ENCODE data around the gene PTPRE. TPM values are rescaled to one million over a fixed set of nuclear protein-coding genes. Genes with fewer than 3 reads are reported as not detected.
"Not testable (repeated sequence)": the region's sequence is repeated elsewhere in the genome, so short reads cannot be mapped to it uniquely, and the experiment has no call there.

Gene PTPRE
- total and polyA plus RNA-seq, 4 donors, result 30.9 to 46.9 (median 37.2) TPM

DNA sequence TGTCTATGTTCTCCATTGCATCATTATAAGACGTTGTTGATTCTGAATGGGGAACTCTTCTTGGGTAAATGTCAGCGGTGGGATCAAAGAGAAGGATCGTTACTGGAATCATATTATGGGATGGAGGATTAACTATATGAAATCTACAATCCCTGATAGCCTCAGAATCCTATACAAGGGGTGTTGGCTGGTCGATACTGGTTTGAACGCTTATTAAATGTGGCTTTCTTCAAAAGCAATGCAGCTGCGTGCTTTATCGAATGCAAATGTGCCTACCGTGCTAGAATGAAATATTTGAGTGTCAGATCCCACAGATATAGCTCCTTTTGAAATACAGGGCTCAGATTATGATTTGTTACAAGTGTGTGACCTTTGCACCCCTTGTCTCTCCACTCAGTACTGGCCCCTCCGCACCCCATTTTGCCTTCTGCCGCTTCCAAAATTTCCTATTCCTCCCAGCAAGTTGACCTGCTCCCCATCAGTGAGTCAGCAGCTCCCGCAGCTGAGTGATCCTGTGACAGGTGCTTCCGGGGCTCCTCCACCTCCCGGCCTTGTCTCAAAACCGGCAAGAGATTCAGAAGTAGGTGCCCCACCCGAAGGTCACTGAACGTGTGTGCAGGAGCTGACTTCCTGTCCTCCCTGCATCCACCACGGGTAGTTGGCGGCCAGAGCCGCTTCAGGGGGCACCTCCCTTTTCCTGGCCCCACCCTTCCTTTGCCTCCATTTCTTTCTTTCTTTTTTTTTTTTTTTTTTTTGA is 76.6 kb downstream of the PTPRE start:
- peaks cover 3% of the 10 kb centered on the region for H3K36me3 ChIP-seq (ENCODE audit: control insufficient read depth, insufficient read depth, low read length)
- H3K4me3 ChIP-seq (ENCODE audit: low read depth, low read length), result no peak overlapping the region
- H3K27me3 ChIP-seq (ENCODE audit: control insufficient read depth, insufficient read depth, low read length), result no peaks in the 10 kb centered on the region
- H3K9me3 ChIP-seq (ENCODE audit: control insufficient read depth, insufficient read depth, low read length), result peaks cover 7% of the 10 kb centered on the region
- 84% methylated on average over 15 of the region's 19 CpGs for WGBS (ENCODE audit: insufficient coverage)
- H3K27ac ChIP-seq (ENCODE audit: low read depth, low read length), result no peak overlapping the region
- DNase-seq (ENCODE audit: low read depth in 4 of 6, low spot score in 6 of 6), result peak in 1 of 6 donors; percentile 80
- H3K4me1 ChIP-seq (ENCODE audit: control insufficient read depth, insufficient read depth, low read length), result peaks cover 11% of the 10 kb centered on the region

DNA sequence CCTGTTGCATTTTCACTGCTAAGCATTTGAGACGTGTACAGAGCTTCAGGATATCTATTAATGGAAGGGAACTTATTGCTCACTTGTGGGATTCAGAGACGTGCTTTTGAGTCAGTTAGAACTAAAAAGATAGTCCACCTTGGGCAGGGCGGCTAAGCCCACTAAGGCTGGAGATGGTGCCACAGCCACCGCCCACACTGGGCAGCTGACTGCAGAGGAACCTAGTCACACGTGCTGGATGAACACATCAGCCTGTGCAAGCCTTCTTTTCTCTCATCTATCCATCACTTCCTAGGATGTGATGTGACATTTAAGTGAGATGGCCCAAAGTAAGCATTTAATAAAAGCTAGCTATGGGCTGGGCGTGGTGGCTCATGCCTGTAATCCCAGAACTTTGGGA is 78.0 kb downstream of the PTPRE start:
- DNase-seq (ENCODE audit: low read depth in 4 of 6, low spot score in 6 of 6), result no peak
- 90% methylated on average over 5 of the region's 6 CpGs for WGBS (ENCODE audit: insufficient coverage)
- Histone ChIP-seq H3K4me1 (ENCODE audit: control insufficient read depth, insufficient read depth, low read length) (peaks cover 10% of the 10 kb centered on the region), H3K36me3 (ENCODE audit: control insufficient read depth, insufficient read depth, low read length) (peaks cover 3% of the 10 kb centered on the region), H3K27ac (ENCODE audit: low read depth, low read length) (no peak overlapping the region), H3K27me3 (ENCODE audit: control insufficient read depth, insufficient read depth, low read length) (no peaks in the 10 kb centered on the region), H3K4me3 (ENCODE audit: low read depth, low read length) (no peak overlapping the region), H3K9me3 (ENCODE audit: control insufficient read depth, insufficient read depth, low read length) (peaks cover 5% of the 10 kb centered on the region)

DNA sequence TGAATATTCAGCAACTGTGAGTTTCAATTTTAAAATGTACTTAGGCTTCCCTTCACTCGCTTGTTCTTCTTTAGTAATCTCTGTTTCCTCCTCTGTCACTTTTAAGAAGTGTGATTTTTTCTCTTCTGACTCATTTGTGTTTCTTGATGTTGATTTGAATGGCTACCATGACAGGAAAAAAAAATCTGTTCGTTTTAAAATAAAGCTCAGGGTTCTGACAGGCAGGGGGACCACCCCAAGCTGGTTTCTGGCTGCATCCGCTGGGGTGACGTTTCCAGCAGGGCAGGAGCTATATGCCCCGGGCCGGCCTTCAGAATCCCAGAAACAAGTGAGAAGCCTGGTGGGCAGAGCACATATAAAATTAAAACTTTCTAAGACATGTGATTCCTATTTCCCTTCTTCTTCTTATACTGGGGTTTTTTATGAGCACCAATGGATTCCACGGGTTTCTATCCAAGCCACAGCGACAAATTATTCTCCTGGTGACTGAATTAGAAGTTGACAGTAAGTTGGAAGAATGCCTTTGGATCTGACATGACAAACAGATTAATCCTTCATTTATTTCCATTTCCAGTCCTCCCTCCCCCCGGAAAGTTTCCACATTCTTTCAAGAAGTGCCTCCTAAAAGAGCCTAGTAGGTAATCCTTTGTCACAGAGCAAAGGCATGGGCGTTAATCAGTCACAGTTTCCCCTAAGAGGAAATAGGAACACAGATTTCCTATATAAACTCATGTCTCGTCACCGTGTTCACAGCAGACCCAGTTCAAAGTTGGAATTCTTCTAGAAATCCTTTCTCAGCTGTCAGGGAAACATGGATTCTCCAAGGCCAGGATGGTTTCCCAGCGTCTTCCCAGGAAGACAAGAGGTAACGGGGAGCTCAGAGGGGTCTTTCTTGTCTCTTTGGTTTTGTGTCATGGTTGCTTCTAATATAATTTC is 79.9 kb downstream of the PTPRE start:
- 62% methylated on average over 6 of the region's 14 CpGs for WGBS (ENCODE audit: insufficient coverage)
- Histone ChIP-seq H3K36me3 (ENCODE audit: control insufficient read depth, insufficient read depth, low read length) (peaks cover 3% of the 10 kb centered on the region), H3K27me3 (ENCODE audit: control insufficient read depth, insufficient read depth, low read length) (no peaks in the 10 kb centered on the region), H3K4me3 (ENCODE audit: low read depth, low read length) (no peak overlapping the region), H3K9me3 (ENCODE audit: control insufficient read depth, insufficient read depth, low read length) (no peaks in the 10 kb centered on the region), H3K4me1 (ENCODE audit: control insufficient read depth, insufficient read depth, low read length) (peaks cover 13% of the 10 kb centered on the region), H3K27ac (ENCODE audit: low read depth, low read length) (no peak overlapping the region)
- DNase-seq (ENCODE audit: low read depth in 4 of 6, low spot score in 6 of 6), result no peak

- 92% methylated on average over 8 of the region's 14 CpGs for WGBS (ENCODE audit: insufficient coverage)
- Histone ChIP-seq H3K27me3 (ENCODE audit: control insufficient read depth, insufficient read depth, low read length) (no peaks in the 10 kb centered on the region), H3K27ac (ENCODE audit: low read depth, low read length) (no peak overlapping the region)
These were observed 80.8 kb downstream of the PTPRE start for GRCh38 chr10:127987467-127988380.

GRCh38 chr10:127989481-127990012 is 82.6 kb downstream of the PTPRE start:
- DNase-seq (ENCODE audit: low read depth in 4 of 6, low spot score in 6 of 6), result no peak
- Histone ChIP-seq H3K36me3 (ENCODE audit: control insufficient read depth, insufficient read depth, low read length) (no peaks in the 10 kb centered on the region), H3K4me3 (ENCODE audit: low read depth, low read length) (no peak overlapping the region), H3K9me3 (ENCODE audit: control insufficient read depth, insufficient read depth, low read length) (no peaks in the 10 kb centered on the region), H3K27me3 (ENCODE audit: control insufficient read depth, insufficient read depth, low read length) (no peaks in the 10 kb centered on the region), H3K27ac (ENCODE audit: low read depth, low read length) (no peak overlapping the region), H3K4me1 (ENCODE audit: control insufficient read depth, insufficient read depth, low read length) (peaks cover 11% of the 10 kb centered on the region)
- no CpG with 5 or more reads among the region's 8 CpGs for WGBS (ENCODE audit: insufficient coverage)

More at GRCh38 chr10:127987467-127988380, 80.8 kb downstream of the PTPRE start:
- Histone ChIP-seq H3K4me1 (ENCODE audit: control insufficient read depth, insufficient read depth, low read length) (peaks cover 18% of the 10 kb centered on the region), H3K4me3 (ENCODE audit: low read depth, low read length) (no peak overlapping the region), H3K9me3 (ENCODE audit: control insufficient read depth, insufficient read depth, low read length) (no peaks in the 10 kb centered on the region), H3K36me3 (ENCODE audit: control insufficient read depth, insufficient read depth, low read length) (peaks cover 3% of the 10 kb centered on the region)
- no peak for DNase-seq (ENCODE audit: low read depth in 4 of 6, low spot score in 6 of 6)

DNA sequence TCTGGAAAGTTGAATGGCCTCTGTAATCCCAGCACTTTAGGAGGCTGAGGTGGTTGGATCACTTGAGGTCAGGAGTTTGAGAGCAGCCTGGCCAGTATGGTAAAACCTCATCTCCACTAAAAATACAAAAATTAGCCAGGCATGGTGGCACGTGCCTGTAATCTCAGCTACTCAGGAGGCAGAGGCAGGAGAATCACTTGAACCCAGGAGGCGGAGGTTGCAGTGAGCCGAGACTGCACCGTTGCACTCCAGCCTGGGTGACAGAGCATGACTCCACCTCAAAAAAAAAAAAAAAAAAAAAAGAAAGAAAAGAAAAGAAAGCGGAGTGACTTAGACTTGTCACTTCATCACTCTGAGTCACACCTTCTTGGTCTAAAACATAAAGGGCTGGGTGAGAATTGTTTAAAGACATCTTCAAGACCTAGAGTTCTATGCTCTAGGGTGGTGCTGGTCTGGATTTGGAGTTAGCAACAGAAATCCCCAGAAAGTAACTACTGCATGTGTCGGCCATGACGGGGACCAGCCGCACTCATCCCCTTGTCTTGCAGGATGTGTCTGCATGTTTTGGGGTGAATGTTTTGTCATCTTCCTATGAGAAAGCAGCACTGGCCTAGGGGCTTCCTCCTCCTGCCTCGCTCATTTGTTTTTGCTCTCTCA is 83.4 kb downstream of the PTPRE start:
- not testable (repeated sequence) for H3K9me3 ChIP-seq (ENCODE audit: control insufficient read depth, insufficient read depth, low read length); H3K4me3 ChIP-seq (ENCODE audit: low read depth, low read length); H3K27me3 ChIP-seq (ENCODE audit: control insufficient read depth, insufficient read depth, low read length); H3K27ac ChIP-seq (ENCODE audit: low read depth, low read length); DNase-seq (ENCODE audit: low read depth in 4 of 6, low spot score in 6 of 6); H3K36me3 ChIP-seq (ENCODE audit: control insufficient read depth, insufficient read depth, low read length)
- H3K4me1 ChIP-seq (ENCODE audit: control insufficient read depth, insufficient read depth, low read length), result peaks cover 15% of the 10 kb centered on the region
- no CpG with 5 or more reads among the region's 9 CpGs for WGBS (ENCODE audit: insufficient coverage)

DNA sequence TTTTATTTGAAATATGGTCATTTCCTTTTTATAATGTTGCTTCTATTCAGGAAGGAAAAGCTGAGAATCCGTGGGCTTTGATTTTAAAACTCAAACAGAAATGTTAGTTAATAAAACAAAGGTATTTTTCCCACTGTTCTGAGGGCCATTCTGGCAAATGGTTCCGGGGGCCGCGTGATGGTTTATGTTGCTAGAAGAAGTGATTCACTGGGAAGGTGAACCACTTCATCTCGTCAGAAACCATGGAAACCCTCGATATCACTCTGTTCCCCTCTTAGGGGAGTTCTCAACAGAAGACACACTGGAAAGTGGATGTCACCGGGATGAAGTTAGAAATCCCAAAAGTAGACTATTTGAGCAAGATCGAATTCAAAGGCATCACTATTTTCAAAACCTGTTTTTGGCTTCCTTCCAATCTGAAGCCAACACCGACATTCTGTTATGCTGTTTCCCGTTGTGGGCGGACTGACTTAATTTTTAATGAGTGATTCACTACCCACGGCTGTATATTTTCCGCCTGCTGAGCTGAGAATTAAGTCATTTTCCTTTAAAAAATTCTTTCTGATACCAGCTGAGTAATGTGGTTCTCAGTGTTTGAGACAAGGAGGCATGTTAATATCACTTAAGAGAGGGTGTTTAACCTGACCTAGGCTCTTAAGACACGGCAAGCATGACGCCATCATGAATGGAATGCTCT is 84.1 kb downstream of the PTPRE start:
- Histone ChIP-seq H3K27ac (ENCODE audit: low read depth, low read length) (no peak overlapping the region), H3K4me1 (ENCODE audit: control insufficient read depth, insufficient read depth, low read length) (peaks cover 17% of the 10 kb centered on the region), H3K36me3 (ENCODE audit: control insufficient read depth, insufficient read depth, low read length) (no peaks in the 10 kb centered on the region), H3K9me3 (ENCODE audit: control insufficient read depth, insufficient read depth, low read length) (no peaks in the 10 kb centered on the region), H3K27me3 (ENCODE audit: control insufficient read depth, insufficient read depth, low read length) (no peaks in the 10 kb centered on the region), H3K4me3 (ENCODE audit: low read depth, low read length) (no peak overlapping the region)
- no CpG with 5 or more reads among the region's 15 CpGs for WGBS (ENCODE audit: insufficient coverage)
- DNase-seq (ENCODE audit: low read depth in 4 of 6, low spot score in 6 of 6), result peak in 2 of 6 donors; percentile 44 to 82

DNA sequence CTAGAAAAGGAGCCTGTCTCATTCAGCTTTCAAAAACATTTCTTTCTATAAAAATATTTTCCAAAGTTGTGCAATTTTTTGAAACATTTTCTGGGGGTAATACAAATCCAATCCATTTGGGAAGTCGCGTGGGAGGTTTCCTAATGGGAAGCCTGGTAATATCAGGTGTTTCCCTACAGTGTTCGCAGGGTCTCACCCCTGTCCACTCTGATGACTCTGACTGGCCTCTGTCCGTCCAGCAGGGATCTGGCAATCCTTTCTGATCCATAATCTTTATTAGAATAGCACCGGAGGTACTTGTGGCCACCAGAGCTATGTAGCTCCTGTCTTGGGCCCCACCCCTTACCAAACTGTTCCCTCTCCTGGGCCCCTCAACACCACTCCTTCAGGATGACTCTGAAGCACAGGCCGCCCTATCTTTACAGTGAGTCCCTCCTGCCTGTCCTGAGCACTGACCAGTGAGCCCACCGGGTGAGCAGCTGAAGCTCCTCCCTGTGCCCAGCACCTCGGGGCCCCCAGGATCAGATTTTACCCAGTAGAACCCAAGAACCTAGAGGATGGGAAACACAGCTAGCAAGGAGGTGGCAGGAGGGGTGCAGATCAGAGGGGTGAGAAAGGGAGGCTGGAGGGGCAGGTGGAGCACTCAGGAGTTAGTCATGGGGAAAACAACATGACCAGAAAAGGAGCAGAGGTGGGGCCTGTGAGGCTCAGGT is 84.8 kb downstream of the PTPRE start:
- no peak overlapping the region for H3K4me3 ChIP-seq (ENCODE audit: low read depth, low read length)
- H3K4me1 ChIP-seq (ENCODE audit: control insufficient read depth, insufficient read depth, low read length), result peaks cover 23% of the 10 kb centered on the region
- no peaks in the 10 kb centered on the region for H3K36me3 ChIP-seq (ENCODE audit: control insufficient read depth, insufficient read depth, low read length)
- H3K27ac ChIP-seq (ENCODE audit: low read depth, low read length), result peak overlapping the region; percentile 54
- WGBS (ENCODE audit: insufficient coverage), result 96% methylated on average over 8 of the region's 8 CpGs
- no peaks in the 10 kb centered on the region for H3K9me3 ChIP-seq (ENCODE audit: control insufficient read depth, insufficient read depth, low read length)
- DNase-seq (ENCODE audit: low read depth in 4 of 6, low spot score in 6 of 6), result no peak
- H3K27me3 ChIP-seq (ENCODE audit: control insufficient read depth, insufficient read depth, low read length), result no peaks in the 10 kb centered on the region

Data from spinal cord (tissue), 10 donors.